Astrocyte of the hippocampus (primary cell): ENCODE measurements around the gene GNL2.

Source experiments
- DNase-seq: peaks from one replicate; pipeline ENCODE4 v3.0.0; 2011; ENCODE audit warnings: low read depth, low spot score

Gene GNL2

GRCh38 chr1:37595440-37596181 is at the start of gene GNL2:
TSS of gene GNL2 (minus strand) at chr1:37595937. CDS start at chr1:37595822, 115 bp downstream.
- DNase-seq = peak; percentile 99

- no peak for DNase-seq
Observed at GRCh38 chr1:37641059-37641458, 45.3 kb upstream of the GNL2 start.

- DNase-seq = no peak
Observed at GRCh38 chr1:37636435-37636834, 40.7 kb upstream of the GNL2 start.

- DNase-seq = no peak
Observed at GRCh38 chr1:37634992-37635902, 39.5 kb upstream of the GNL2 start.

- peak; percentile 45 for DNase-seq
Observed at GRCh38 chr1:37634244-37634991, 38.7 kb upstream of the GNL2 start, which contains the start of gene RSPO1. TSS of gene RSPO1 (minus strand) at chr1:37634892. CDS start at chr1:37629661, 5,231 bp downstream.

GRCh38 chr1:37633938-37634243 is 38.2 kb upstream of the GNL2 start:
- no peak for DNase-seq

GRCh38 chr1:37633040-37633937 is 37.6 kb upstream of the GNL2 start:
- no peak for DNase-seq

GRCh38 chr1:37631036-37631435 is 35.3 kb upstream of the GNL2 start:
- no peak for DNase-seq

- no peak for DNase-seq
Observed at GRCh38 chr1:37630426-37631028, 34.8 kb upstream of the GNL2 start.

- DNase-seq = no peak
Observed at GRCh38 chr1:37629726-37630425, 34.1 kb upstream of the GNL2 start.

GRCh38 chr1:37629008-37629407 is 33.3 kb upstream of the GNL2 start:
- DNase-seq = no peak

GRCh38 chr1:37628026-37628556 is 32.4 kb upstream of the GNL2 start:
- DNase-seq = no peak

- no peak for DNase-seq
Observed at GRCh38 chr1:37622131-37622530, 26.4 kb upstream of the GNL2 start.

GRCh38 chr1:37621326-37621870 is 25.7 kb upstream of the GNL2 start:
- no peak for DNase-seq

- DNase-seq = no peak
Observed at GRCh38 chr1:37620707-37621106, 25.0 kb upstream of the GNL2 start.

- no peak for DNase-seq
Observed at GRCh38 chr1:37616330-37616729, 20.6 kb upstream of the GNL2 start.

- no peak for DNase-seq
Observed at GRCh38 chr1:37614105-37614504, 18.4 kb upstream of the GNL2 start.

- no peak for DNase-seq
Observed at GRCh38 chr1:37612186-37612585, 16.4 kb upstream of the GNL2 start.

- no peak for DNase-seq
Observed at GRCh38 chr1:37609994-37610393, 14.3 kb upstream of the GNL2 start.
